CD14-positive monocyte (primary cell): ENCODE results near the gene SLC6A18. TPM values are rescaled to one million over a fixed set of nuclear protein-coding genes. Genes with fewer than 3 reads are reported as not detected.

Experiments
- DNase-seq, 3 donors: peaks; one replicate each; pipeline ENCODE4 v3.0.0-alpha.2; 2011 to 2022
- H2AFZ ChIP-seq: 2 replicates; pipeline ENCODE4 v1.6.0; 2012; ENCODE audit warnings: mild to moderate bottlenecking, low read depth, low read length, inconsistent platforms; ENCODE audit not compliant: insufficient read depth, poor library complexity, severe bottlenecking
- H3K27ac ChIP-seq, 2 donors: 1 replicate in 1 of 2; 2 replicates in 1 of 2; pipeline ENCODE4 v1.5.1; 2012 to 2013; ENCODE audit warnings: low read length in 2 of 2, control low read depth in 1 of 2, inconsistent platforms in 1 of 2, low read depth in 1 of 2, mild to moderate bottlenecking in 1 of 2
- H3K27me3 ChIP-seq, 2 donors: one replicate each; pipeline versions ENCODE4 v1.6.0 to v1.6.1; 2011 to 2013; ENCODE audit warnings: low read length in 2 of 2; ENCODE audit not compliant: control insufficient read depth in 2 of 2, insufficient read depth in 2 of 2
- H3K36me3 ChIP-seq, 2 donors: replicated peaks in 1 of 2; 1 replicate in 1 of 2; 2 replicates in 1 of 2; pipeline versions ENCODE4 v1.5.1 to v1.6.1; 2012 to 2013; ENCODE audit warnings: low read length in 2 of 2, control low read depth in 1 of 2, inconsistent platforms in 1 of 2, mild to moderate bottlenecking in 1 of 2; ENCODE audit not compliant: insufficient read depth in 2 of 2, control insufficient read depth in 1 of 2
- H3K4me1 ChIP-seq, 2 donors: 1 replicate in 1 of 2; 2 replicates in 1 of 2; pipeline versions ENCODE4 v1.5.1 to v1.6.1; 2012 to 2013; ENCODE audit warnings: low read length in 2 of 2, control low read depth in 1 of 2, inconsistent platforms in 1 of 2, mild to moderate bottlenecking in 1 of 2, moderate library complexity in 1 of 2; ENCODE audit not compliant: insufficient read depth in 2 of 2, control insufficient read depth in 1 of 2
- H3K4me2 ChIP-seq: replicated peaks from 2 replicates; pipeline ENCODE3; 2012; ENCODE audit warnings: low read length, moderate library complexity, mild to moderate bottlenecking; ENCODE audit not compliant: poor library complexity, severe bottlenecking; ENCODE audit errors: extremely low read depth
- H3K4me3 ChIP-seq, 3 experiments: fragments of 200-600 bp in 1 of 3; sonication (generic) in 1 of 3; replicated peaks in 1 of 3; 1 replicate in 2 of 3; 2 replicates in 1 of 3; pipeline ENCODE4 v1.5.1; 2011 to 2013; ENCODE audit warnings: low read length in 3 of 3, mild to moderate bottlenecking in 3 of 3, control low read depth in 2 of 3, low read depth in 2 of 3, inconsistent platforms in 1 of 3, moderate library complexity in 1 of 3
- H3K79me2 ChIP-seq: 2 replicates; pipeline ENCODE4 v1.6.0; 2012; ENCODE audit warnings: mild to moderate bottlenecking, control low read depth, inconsistent platforms, low read length, moderate library complexity; ENCODE audit not compliant: insufficient read depth
- H3K9ac ChIP-seq: 2 replicates; pipeline ENCODE4 v1.6.0; 2017; ENCODE audit warnings: low read length, mild to moderate bottlenecking; ENCODE audit not compliant: insufficient read depth, poor library complexity, severe bottlenecking
- H3K9me3 ChIP-seq, 2 donors: replicated peaks in 1 of 2; 1 replicate in 1 of 2; 2 replicates in 1 of 2; pipeline versions ENCODE4 v1.5.1 to v1.6.1; 2012 to 2013; ENCODE audit warnings: low read length in 2 of 2, control low read depth in 1 of 2; ENCODE audit not compliant: control insufficient read depth in 1 of 2, insufficient read depth in 1 of 2
- H4K20me1 ChIP-seq: 2 replicates; pipeline ENCODE4 v1.6.0; 2012; ENCODE audit warnings: mild to moderate bottlenecking, low read length, control low read depth, moderate library complexity; ENCODE audit not compliant: insufficient read depth
- H3K27ac Mint-ChIP-seq, 7 donors: one replicate each; pipeline ENCODE4 v1.8.0; 2020; ENCODE audit warnings: mild to moderate bottlenecking in 7 of 7, mixed read lengths in 7 of 7, moderate library complexity in 6 of 7, inconsistent platforms in 2 of 7
- H3K27me3 Mint-ChIP-seq, 3 donors: one replicate each; pipeline ENCODE4 v1.8.0; 2021 to 2022; ENCODE audit warnings: low read depth in 3 of 3, mild to moderate bottlenecking in 3 of 3, mixed read lengths in 3 of 3, moderate library complexity in 3 of 3, inconsistent platforms in 1 of 3
- H3K36me3 Mint-ChIP-seq, 2 donors: one replicate each; pipeline ENCODE4 v1.8.0; 2020; ENCODE audit warnings: mixed read lengths in 2 of 2, inconsistent platforms in 1 of 2, mild to moderate bottlenecking in 1 of 2
- H3K4me1 Mint-ChIP-seq: one replicate; pipeline ENCODE4 v1.8.0; 2020; ENCODE audit warnings: mild to moderate bottlenecking, mixed read lengths
- H3K4me3 Mint-ChIP-seq, 2 donors: one replicate each; pipeline ENCODE4 v1.8.0; 2020; ENCODE audit warnings: mild to moderate bottlenecking in 2 of 2, mixed read lengths in 2 of 2, moderate library complexity in 1 of 2
- H3K9me3 Mint-ChIP-seq, 7 donors: one replicate each; pipeline ENCODE4 v1.8.0; 2020 to 2022; ENCODE audit warnings: mixed read lengths in 7 of 7, mild to moderate bottlenecking in 6 of 7, moderate library complexity in 6 of 7, inconsistent platforms in 2 of 7
- WGBS: methylation state at CpG from one replicate; pipeline ENCODE4 v1.1.5; 2013; ENCODE audit warnings: missing lambda C conversion rate; ENCODE audit not compliant: insufficient coverage; 5-methylcytosine and 5-hydroxymethylcytosine counted together
- intact Hi-C, 2 donors: fragments of 100-400 bp; cut with micrococcal nuclease; formaldehyde crosslinking; loops; one replicate each; pipeline versions ENCODE4 v1.15.0 to v1.15.1; 2023
- polyA plus RNA-seq, 3 donors: library from polyadenylated mRNA; depleted of rRNA in 1 of 3; unstranded in 2 of 3; stranded (reverse) in 1 of 3; fragments of 300-500 nt in 2 of 3; fragments of >200 nt in 1 of 3; fragmentation: Illumina TruSeq in 2 of 3; gene quantifications; 1 replicate in 2 of 3; 2 replicates in 1 of 3; pipeline ENCODE4 v1.2.3, GENCODE V29; 2012 to 2021
- TF ChIP-seq, protein P1 (sequence below): fragments of 200-600 bp; IDR thresholded peaks from one replicate; pipeline ENCODE4 v1.8.0; 2022; ENCODE audit warnings: antibody characterized with exemption, mild to moderate bottlenecking

SLC6A18 gene
- polyA plus RNA-seq, 3 donors, result not detected

- no peak overlapping the region for H3K27ac ChIP-seq
- Mint-ChIP-seq H3K4me3 (no peak overlapping the region), H3K36me3 (no peaks in the 10 kb centered on the region), H3K4me1 (no peaks in the 10 kb centered on the region), H3K27me3 (peaks cover 2 to 26% (median 4%) of the 10 kb centered on the region in 3 donors), H3K27ac (no peak overlapping the region), H3K9me3 (peaks cover 0 to 2% (median 0%) of the 10 kb centered on the region in 7 donors)
- no peak overlapping the region for H2AFZ ChIP-seq
- H3K36me3 ChIP-seq, result no peaks in the 10 kb centered on the region
- intact Hi-C loops, result no loop called here
- H4K20me1 ChIP-seq, result no peaks in the 10 kb centered on the region
- H3K9ac ChIP-seq, result no peak overlapping the region
- H3K9me3 ChIP-seq, result no peaks in the 10 kb centered on the region
- peaks cover 0 to 14% of the 10 kb centered on the region in 2 donors for H3K27me3 ChIP-seq
- no peak overlapping the region for H3K4me2 ChIP-seq
- no peaks in the 10 kb centered on the region for H3K79me2 ChIP-seq
- no peaks in the 10 kb centered on the region for H3K4me1 ChIP-seq
- TF ChIP-seq, protein P1, sequence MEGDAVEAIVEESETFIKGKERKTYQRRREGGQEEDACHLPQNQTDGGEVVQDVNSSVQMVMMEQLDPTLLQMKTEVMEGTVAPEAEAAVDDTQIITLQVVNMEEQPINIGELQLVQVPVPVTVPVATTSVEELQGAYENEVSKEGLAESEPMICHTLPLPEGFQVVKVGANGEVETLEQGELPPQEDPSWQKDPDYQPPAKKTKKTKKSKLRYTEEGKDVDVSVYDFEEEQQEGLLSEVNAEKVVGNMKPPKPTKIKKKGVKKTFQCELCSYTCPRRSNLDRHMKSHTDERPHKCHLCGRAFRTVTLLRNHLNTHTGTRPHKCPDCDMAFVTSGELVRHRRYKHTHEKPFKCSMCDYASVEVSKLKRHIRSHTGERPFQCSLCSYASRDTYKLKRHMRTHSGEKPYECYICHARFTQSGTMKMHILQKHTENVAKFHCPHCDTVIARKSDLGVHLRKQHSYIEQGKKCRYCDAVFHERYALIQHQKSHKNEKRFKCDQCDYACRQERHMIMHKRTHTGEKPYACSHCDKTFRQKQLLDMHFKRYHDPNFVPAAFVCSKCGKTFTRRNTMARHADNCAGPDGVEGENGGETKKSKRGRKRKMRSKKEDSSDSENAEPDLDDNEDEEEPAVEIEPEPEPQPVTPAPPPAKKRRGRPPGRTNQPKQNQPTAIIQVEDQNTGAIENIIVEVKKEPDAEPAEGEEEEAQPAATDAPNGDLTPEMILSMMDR, result no peak
- 83% methylated on average over 26 of the region's 33 CpGs for WGBS
- no peak overlapping the region for H3K4me3 ChIP-seq
- DNase-seq, result no peak
Measured at GRCh38 chr5:1243487-1244130, 18.4 kb downstream of the SLC6A18 start.

DNA sequence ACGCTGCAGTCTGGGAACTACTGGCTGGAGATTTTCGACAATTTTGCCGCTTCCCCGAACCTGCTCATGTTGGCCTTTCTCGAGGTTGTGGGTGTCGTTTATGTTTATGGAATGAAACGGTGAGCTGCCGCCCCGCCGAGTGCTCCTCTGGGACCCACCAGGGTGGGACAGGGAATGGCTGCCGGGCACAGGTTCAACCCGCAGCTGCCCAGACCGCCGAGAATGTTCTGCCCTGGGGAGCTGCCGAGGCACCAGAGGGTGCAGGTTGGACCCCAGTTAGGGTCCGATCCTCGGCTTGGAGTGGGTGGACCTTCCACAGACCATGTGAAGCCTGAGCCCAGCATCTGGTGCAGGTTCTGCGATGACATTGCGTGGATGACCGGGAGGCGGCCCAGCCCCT is 19.1 kb downstream of the SLC6A18 start:
- Histone ChIP-seq H2AFZ (no peak overlapping the region), H3K36me3 (no peaks in the 10 kb centered on the region), H3K9me3 (no peaks in the 10 kb centered on the region), H3K4me1 (no peaks in the 10 kb centered on the region), H3K4me3 (no peak overlapping the region), H3K9ac (no peak overlapping the region), H3K4me2 (no peak overlapping the region), H3K27ac (no peak overlapping the region), H3K79me2 (no peaks in the 10 kb centered on the region), H3K27me3 (peaks cover 0 to 14% of the 10 kb centered on the region in 2 donors), H4K20me1 (no peaks in the 10 kb centered on the region)
- 74% methylated on average over 21 of the region's 21 CpGs for WGBS
- Mint-ChIP-seq H3K9me3 (peaks cover 0 to 2% (median 0%) of the 10 kb centered on the region in 7 donors), H3K36me3 (no peaks in the 10 kb centered on the region), H3K27me3 (peaks cover 0 to 26% (median 2%) of the 10 kb centered on the region in 3 donors), H3K4me1 (no peaks in the 10 kb centered on the region), H3K4me3 (peak overlapping the region in 1 of 2 donors; percentile 19), H3K27ac (no peak overlapping the region)
- TF ChIP-seq, protein P1, result no peak
- intact Hi-C loops, result no loop called here
- no peak for DNase-seq
